H1 (cell line): ENCODE data around the gene LDAH. TPM values are rescaled to one million over a fixed set of nuclear protein-coding genes. Genes with fewer than 3 reads are reported as not detected.

Experiments used
- EP300 ChIP-seq, 2 experiments: IDR thresholded peaks; 1 replicate in 1 of 2; 2 replicates in 1 of 2; pipeline ENCODE4 v1.6.1; 2011 to 2012; ENCODE audit warnings: low read depth in 2 of 2, low read length in 2 of 2, mild to moderate bottlenecking in 2 of 2, borderline replicate concordance in 1 of 2, inconsistent platforms in 1 of 2, moderate library complexity in 1 of 2
- NRF1 ChIP-seq: IDR thresholded peaks from 2 replicates; pipeline ENCODE4 v1.6.1; 2011; ENCODE audit warnings: mild to moderate bottlenecking, low read depth, low read length, improper control_type of control experiment
- PHF8 ChIP-seq: fragments of 200-600 bp; sonication (generic); conservative IDR thresholded peaks from 2 replicates; pipeline ENCODE4 v1.7.1; 2012; ENCODE audit warnings: low read depth, mild to moderate bottlenecking, inconsistent platforms, low read length, moderate library complexity
- SAP30 ChIP-seq: fragments of 300-600 bp; sonication (generic); IDR thresholded peaks from 2 replicates; pipeline ENCODE4 v1.7.1; 2012; ENCODE audit warnings: low read length, moderate library complexity, mild to moderate bottlenecking, inconsistent platforms; ENCODE audit not compliant: insufficient read depth, insufficient replicate concordance
- SIRT6 ChIP-seq: IDR thresholded peaks from one replicate; pipeline ENCODE4 v1.7.1; 2012; ENCODE audit warnings: low read length, inconsistent platforms
- SP1 ChIP-seq: IDR thresholded peaks from 2 replicates; pipeline ENCODE4 v1.6.1; 2011; ENCODE audit warnings: low read depth, low read length
- polyA plus RNA-seq, 7 experiments: library from polyadenylated mRNA; depleted of rRNA in 3 of 7; stranded (reverse) in 5 of 7; unstranded in 2 of 7; fragments of >200 nt in 5 of 7; fragments of 200-250 nt in 2 of 7; gene quantifications; 1 replicate in 5 of 7; 2 replicates in 1 of 7; 4 replicates in 1 of 7; pipeline versions ENCODE4 v1.2.1 to v1.2.3, GENCODE V29; 2011 to 2013; ENCODE audit warnings: missing spikeins in 2 of 7, mixed read lengths in 2 of 7
- total RNA-seq: library from RNA; stranded (reverse); fragmentation: NEBNext Ultra II Directional; extraction: Animal tissue kit (Norgen Biotek cat#: 25700); gene quantifications from 2 replicates; pipeline ENCODE4 v1.2.1, GENCODE V29; 2021

Gene LDAH
- total and polyA plus RNA-seq, 2 of the 8 experiments (the other 6 are each of a cell fraction or from before 2014, with no cell fraction given) = 10.9 to 26.3 TPM

- TF ChIP-seq PHF8 (no peak), SP1 (no peak), NRF1 (no peak), EP300 (IDR thresholded peaks at IDR 0.05; ENCODE audit: borderline replicate concordance in 1 of 2, low read depth in 2 of 2, low read length in 2 of 2) (no peak), SAP30 (no peak), SIRT6 (no peak)
These were observed 142.0 kb downstream of the LDAH start (continued) for GRCh38 chr2:20680744-20681375.
